MM.1S (cell line): ENCODE data around the gene ZAP70.

Source experiments
- DNase-seq: peaks from one replicate; pipeline ENCODE4 v3.0.0-alpha.2; 2015
- H2AFZ ChIP-seq: fragments of 300-600 bp; sonication (generic); 2 replicates; pipeline ENCODE4 v1.6.0; 2016; ENCODE audit warnings: antibody characterized with exemption, low read length
- H3F3A ChIP-seq: fragments of 300-600 bp; sonication (generic); 2 replicates; pipeline ENCODE4 v1.6.1; 2016; ENCODE audit warnings: mild to moderate bottlenecking, antibody characterized with exemption, low read length, moderate library complexity, mixed read lengths; ENCODE audit not compliant: insufficient read depth
- H3K27ac ChIP-seq: fragments of 300-600 bp; sonication (generic); 2 replicates; pipeline ENCODE4 v1.5.1; 2016; ENCODE audit warnings: mild to moderate bottlenecking, low read length
- H3K27me3 ChIP-seq: fragments of 300-600 bp; sonication (generic); replicated peaks from 2 replicates; pipeline ENCODE4 v1.6.0; 2016; ENCODE audit warnings: low read length; ENCODE audit not compliant: insufficient read depth
- H3K36me3 ChIP-seq: fragments of 300-600 bp; sonication (generic); replicated peaks from 2 replicates; pipeline ENCODE4 v1.6.1; 2016; ENCODE audit warnings: mild to moderate bottlenecking, low read length, mixed read lengths; ENCODE audit not compliant: insufficient read depth
- H3K4me1 ChIP-seq: fragments of 300-600 bp; sonication (generic); 2 replicates; pipeline ENCODE4 v1.6.1; 2016; ENCODE audit warnings: low read length, mixed read lengths
- H3K4me2 ChIP-seq: fragments of 300-600 bp; sonication (generic); 2 replicates; pipeline ENCODE4 v1.6.0; 2016; ENCODE audit warnings: low read depth, low read length
- H3K4me3 ChIP-seq: fragments of 300-600 bp; sonication (generic); 2 replicates; pipeline ENCODE4 v1.5.1; 2016; ENCODE audit warnings: low read length, mixed read lengths
- H3K79me2 ChIP-seq: fragments of 300-600 bp; sonication (generic); 2 replicates; pipeline ENCODE4 v1.6.1; 2016; ENCODE audit warnings: mixed run types, low read length, mixed read lengths
- H3K9ac ChIP-seq: fragments of 300-600 bp; sonication (generic); 2 replicates; pipeline ENCODE4 v1.6.1; 2016; ENCODE audit warnings: low read length, mixed read lengths
- H3K9me2 ChIP-seq: fragments of 300-600 bp; sonication (generic); replicated peaks from 2 replicates; pipeline ENCODE4 v1.6.1; 2016; ENCODE audit warnings: mild to moderate bottlenecking, low read length, mixed read lengths; ENCODE audit not compliant: insufficient read depth
- H3K9me3 ChIP-seq: fragments of 300-600 bp; sonication (generic); replicated peaks from 2 replicates; pipeline ENCODE4 v1.6.1; 2016; ENCODE audit warnings: mild to moderate bottlenecking, low read length, mixed read lengths; ENCODE audit not compliant: insufficient read depth
- H4K20me1 ChIP-seq: fragments of 300-600 bp; sonication (generic); 2 replicates; pipeline ENCODE4 v1.6.1; 2016; ENCODE audit warnings: mild to moderate bottlenecking, low read length, moderate library complexity, mixed read lengths; ENCODE audit not compliant: insufficient read depth
- CTCF ChIP-seq: fragments of 300-600 bp; sonication (generic); IDR thresholded peaks from 2 replicates; pipeline ENCODE4 v1.5.1; 2016; ENCODE audit warnings: antibody characterized with exemption, low read length, mixed read lengths
- EZH2 ChIP-seq: fragments of 300-600 bp; sonication (generic); optimal IDR thresholded peaks from 2 replicates; pipeline ENCODE3; 2017; ENCODE audit warnings: low read depth, mild to moderate bottlenecking, antibody characterized with exemption, low read length, mixed read lengths
- EZH2phosphoT487 ChIP-seq: fragments of 300-600 bp; sonication (generic); IDR thresholded peaks from 2 replicates; pipeline ENCODE4 v1.6.1; 2018; ENCODE audit warnings: antibody characterized with exemption, low read length

Gene ZAP70

DNA sequence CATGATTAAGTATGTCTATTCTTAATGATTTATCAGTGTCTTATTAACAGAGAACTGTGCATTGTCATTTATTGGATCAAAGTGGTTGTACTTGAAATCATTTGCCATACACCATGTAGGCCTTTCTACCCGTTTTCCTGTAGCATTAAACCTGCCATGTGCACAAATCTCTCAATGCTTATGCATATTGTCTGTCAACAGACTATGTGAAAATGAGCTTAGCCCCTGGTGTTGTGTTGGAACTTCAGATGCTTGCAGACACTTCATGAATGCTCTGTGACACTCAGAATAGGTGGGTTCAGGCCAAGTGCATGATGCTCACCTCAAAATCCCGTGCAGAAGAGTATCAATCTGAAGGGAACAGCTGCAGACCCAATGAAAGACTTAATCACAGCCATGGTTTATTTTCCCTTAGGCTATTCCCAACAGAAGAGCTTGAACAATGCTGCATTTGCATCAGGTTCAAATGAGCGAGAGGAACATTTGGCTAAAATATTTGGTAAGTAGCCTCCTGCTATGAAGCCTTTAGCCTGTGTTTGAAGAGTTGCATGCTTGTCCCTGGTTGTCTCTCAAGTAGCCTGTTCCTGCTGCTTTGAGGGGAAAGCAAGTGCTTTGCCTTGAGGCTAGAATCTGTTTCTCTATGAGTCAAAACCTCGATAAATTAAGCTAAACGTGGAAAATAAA, 37.8 kb upstream of the ZAP70 start:
- Histone ChIP-seq H3K9me2 (no peaks in the 10 kb centered on the region), H3K27ac (no peak overlapping the region), H3K36me3 (no peaks in the 10 kb centered on the region; the same call in 1 of the 2 replicates), H3K9ac (no peak overlapping the region), H3K4me2 (no peak overlapping the region), H3F3A (no peaks in the 10 kb centered on the region), H2AFZ (no peak overlapping the region), H3K27me3 (no peaks in the 10 kb centered on the region), H3K4me1 (no peaks in the 10 kb centered on the region), H3K4me3 (no peak overlapping the region), H4K20me1 (no peaks in the 10 kb centered on the region), H3K79me2 (no peaks in the 10 kb centered on the region), H3K9me3 (no peaks in the 10 kb centered on the region)
- no peak for DNase-seq
- TF ChIP-seq EZH2phosphoT487 (no peak), EZH2 (no peak), CTCF (no peak)

DNA sequence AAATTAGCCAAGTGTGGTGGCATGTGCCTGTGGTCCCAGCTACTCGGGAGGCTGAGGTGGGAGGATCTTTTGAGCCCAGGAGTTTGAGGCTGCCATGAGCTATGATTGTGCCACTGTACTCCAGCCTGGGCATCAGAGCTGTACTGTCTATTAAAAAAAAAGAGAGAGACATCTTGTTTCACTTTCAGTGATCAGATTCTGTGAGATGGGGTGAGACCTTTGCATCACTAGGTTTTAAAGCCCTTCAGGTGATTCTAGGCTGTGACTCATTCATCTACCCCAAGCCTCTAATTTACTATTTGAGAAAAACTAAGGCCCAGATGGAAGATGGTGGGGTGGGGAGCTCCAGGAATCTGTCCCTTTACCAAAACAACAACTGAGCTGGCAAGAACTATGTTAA, 36.8 kb upstream of the ZAP70 start:
- no peak overlapping the region for H3K9ac ChIP-seq
- H4K20me1 ChIP-seq = no peaks in the 10 kb centered on the region
- H3K4me1 ChIP-seq = no peaks in the 10 kb centered on the region
- H3K9me3 ChIP-seq = no peaks in the 10 kb centered on the region
- no peak for DNase-seq
- H3K4me2 ChIP-seq = no peak overlapping the region
- no peaks in the 10 kb centered on the region for H3F3A ChIP-seq
- H3K9me2 ChIP-seq = no peaks in the 10 kb centered on the region
- no peak overlapping the region for H3K4me3 ChIP-seq
- H3K36me3 ChIP-seq = no peaks in the 10 kb centered on the region; the same call in 1 of the 2 replicates
- no peaks in the 10 kb centered on the region for H3K79me2 ChIP-seq
- no peak for TF ChIP-seq EZH2phosphoT487
- no peak for TF ChIP-seq CTCF
- TF ChIP-seq EZH2 = no peak
- no peaks in the 10 kb centered on the region for H3K27me3 ChIP-seq
- no peak overlapping the region for H2AFZ ChIP-seq
- no peak overlapping the region for H3K27ac ChIP-seq

- H3K27ac ChIP-seq = no peak overlapping the region
- H3K4me1 ChIP-seq = no peaks in the 10 kb centered on the region
- H3F3A ChIP-seq = no peaks in the 10 kb centered on the region
- no peaks in the 10 kb centered on the region for H3K9me2 ChIP-seq
- no peaks in the 10 kb centered on the region for H4K20me1 ChIP-seq
- DNase-seq = no peak
- H3K9me3 ChIP-seq = no peaks in the 10 kb centered on the region
- no peaks in the 10 kb centered on the region for H3K27me3 ChIP-seq
- H3K36me3 ChIP-seq = no peaks in the 10 kb centered on the region; the same call in 1 of the 2 replicates
- H3K79me2 ChIP-seq = no peaks in the 10 kb centered on the region
- H3K9ac ChIP-seq = no peak overlapping the region
- TF ChIP-seq EZH2 (no peak), CTCF (no peak), EZH2phosphoT487 (no peak)
- H3K4me2 ChIP-seq = no peak overlapping the region
- no peak overlapping the region for H3K4me3 ChIP-seq
- H2AFZ ChIP-seq = no peak overlapping the region
Measured at GRCh38 chr2:97677480-97677879, 35.9 kb upstream of the ZAP70 start.
